Stimulated activated CD4-positive, alpha-beta T cell treated with anti-CD3 and anti-CD28 coated beads, Interleukin-12 subunit alpha, Interleukin-12 subunit beta, amount 100 ng/mL, for 48 hours (primary cell): ENCODE data around the gene NELFE.
"Not testable (repeated sequence)": the region's sequence is repeated elsewhere in the genome, so short reads cannot be mapped to it uniquely, and the experiment has no call there.

Experiments
- DNase-seq, 3 donors: peaks; one replicate each; pipeline ENCODE4 v3.0.0-alpha.2; 2020; ENCODE audit warnings: low read depth in 2 of 3, low spot score in 1 of 3

The NELFE gene

DNA sequence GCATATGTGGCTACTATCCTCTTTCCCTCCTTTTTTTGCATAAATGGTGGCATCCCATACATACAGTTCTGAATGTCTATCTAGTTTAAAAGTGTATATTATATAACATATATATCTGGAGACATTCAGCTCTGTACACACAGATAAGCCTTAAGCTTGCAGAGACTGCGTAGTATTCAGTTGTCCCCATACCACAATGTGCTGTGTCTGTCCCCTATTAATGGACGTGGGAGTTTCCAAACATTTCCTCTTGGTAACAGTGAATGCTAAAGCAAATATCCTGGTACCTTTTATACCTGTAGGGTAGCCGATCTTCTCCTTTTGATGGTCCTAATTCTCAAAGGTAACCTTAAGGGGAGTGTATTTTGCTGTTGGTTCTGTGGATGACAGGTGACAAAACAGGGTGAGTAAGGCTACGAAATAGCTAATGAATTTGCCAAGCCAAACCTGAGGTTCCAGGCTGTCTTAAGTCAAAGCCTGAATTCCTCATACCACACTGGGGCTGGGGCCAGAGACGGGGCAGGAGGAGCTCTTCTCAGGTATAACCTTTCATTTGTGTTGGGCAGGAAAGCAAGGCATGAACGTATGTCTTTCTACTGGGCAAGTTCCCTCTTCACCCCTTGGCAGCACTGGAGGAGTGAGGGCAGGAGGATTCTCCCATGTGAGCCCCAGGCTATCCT is 39.0 kb downstream of the NELFE start:
- DNase-seq: no peak

DNA sequence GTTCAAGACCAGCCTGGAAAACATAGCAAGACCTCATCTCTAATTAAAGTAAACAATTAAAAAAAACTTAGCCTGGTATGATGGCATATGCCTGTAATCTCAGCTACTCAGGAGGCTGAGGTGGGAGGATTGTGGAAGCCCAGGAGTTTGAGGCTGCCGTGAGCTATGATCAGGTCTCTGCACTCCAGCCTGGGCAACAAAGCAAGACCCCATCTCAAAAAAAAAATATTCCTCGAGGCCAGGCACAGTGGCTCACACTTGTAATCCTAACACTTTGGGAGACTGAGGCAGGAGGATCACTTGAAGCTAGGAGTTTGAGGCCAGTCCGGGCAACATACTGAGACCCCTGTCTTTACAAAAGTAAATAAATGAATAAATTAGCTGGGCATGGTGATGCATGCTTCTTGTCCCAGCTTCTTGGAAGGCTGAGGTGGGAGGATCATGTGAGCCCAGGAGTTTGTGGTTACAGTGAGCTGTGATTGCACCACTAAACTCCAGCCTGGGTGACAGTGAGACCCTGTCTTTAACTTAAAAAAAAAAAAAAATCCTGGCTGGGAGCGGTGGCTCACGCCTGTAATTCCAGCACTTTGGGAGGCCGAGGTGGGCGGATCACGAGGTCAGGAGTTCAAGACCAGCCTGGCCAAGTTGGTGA is 40.6 kb downstream of the NELFE start:
- no peak for DNase-seq

DNA sequence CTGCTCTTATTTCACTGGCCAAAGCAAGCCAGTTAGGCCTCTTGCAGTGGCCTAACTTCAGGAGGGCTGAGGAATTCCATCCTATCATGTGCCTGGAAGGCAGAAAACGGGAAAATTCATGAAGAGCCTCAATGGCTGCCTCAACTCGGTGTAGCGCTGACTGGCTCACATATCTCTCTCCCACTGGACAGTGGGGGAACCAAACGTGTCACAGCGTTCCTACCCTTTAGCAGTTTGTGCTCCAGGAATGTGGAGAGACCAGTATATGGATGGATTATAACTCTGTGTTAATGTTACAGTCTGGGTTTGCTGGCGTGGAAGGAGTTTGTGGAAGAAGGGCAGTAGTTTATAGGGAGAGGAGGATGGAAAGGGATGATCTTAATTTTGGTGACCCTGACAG is 43.0 kb downstream of the NELFE start:
- no peak for DNase-seq

DNA sequence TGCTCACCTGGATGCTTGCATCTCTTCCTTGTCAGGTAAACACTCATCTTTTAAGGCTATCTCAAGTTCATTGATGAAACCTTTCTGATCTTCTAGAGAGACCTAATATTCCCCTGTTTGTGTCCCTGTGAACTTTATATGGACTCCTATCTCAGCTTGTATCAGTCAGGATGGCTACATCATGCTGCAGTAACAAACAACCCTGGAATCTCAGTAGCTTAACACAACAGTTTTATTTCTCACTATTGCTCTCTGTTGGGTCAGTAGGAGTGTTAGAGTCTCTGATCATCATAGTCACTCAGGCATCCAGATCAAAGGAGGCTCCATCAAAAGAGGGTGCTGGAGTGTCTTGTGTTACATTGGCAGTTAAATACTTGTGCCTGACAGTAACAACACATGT is 43.4 kb downstream of the NELFE start:
- no peak for DNase-seq

DNA sequence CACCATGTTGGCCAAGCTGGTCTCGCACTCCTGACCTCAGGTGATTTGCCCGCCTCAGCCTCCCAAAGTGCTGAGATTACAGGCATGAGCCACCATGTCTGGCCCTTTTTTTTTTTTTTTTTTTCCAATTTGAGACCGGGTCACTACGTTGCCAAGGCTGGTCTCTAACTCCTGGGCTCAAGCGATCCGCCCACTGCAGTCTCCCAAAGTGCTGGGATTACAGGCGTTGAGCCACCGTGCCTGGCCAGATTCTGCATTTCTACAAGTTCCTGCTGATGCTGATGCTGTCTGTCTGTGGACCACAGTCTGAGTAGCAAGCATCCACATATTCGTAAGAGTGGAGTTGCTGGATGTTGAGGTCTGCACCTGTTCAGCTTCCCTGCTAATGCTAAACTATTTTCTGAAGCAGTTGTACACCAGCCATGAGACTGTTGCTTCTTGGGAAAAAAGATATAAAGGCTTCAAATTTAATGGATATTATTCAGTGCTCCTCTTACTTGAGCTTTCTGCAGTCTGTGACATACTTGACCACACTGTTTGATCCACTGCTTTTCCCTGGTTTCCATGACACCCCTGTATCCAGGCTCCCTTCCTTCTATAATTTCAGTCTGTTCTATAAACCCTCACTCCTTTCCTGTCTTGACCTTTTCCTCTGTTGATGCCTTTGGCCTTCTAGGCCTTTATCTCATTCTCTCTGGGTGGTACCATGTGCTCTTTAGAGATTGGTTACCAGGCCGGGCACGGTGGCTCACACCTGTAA is 46.8 kb downstream of the NELFE start:
- DNase-seq: no peak

DNA sequence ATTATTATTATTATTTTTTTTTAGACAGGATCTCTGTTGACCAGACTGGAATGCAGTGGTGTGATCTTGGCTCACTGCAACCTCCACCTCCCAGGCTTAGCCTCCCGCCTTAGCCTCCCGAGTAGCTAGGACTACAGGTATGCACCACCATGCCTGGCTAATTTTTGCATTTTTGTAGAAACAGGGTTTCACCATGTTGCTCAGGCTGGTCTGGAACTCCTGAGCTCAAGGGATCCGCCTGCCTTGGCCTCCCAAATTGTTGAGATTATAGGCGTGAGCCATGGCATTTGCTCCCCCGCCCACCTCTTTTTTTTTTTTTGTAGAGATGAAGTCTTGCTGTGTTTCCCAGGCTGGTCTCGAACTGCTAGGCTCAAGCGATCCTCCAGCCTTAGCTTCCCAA is 49.5 kb downstream of the NELFE start:
- not testable (repeated sequence) for DNase-seq

DNA sequence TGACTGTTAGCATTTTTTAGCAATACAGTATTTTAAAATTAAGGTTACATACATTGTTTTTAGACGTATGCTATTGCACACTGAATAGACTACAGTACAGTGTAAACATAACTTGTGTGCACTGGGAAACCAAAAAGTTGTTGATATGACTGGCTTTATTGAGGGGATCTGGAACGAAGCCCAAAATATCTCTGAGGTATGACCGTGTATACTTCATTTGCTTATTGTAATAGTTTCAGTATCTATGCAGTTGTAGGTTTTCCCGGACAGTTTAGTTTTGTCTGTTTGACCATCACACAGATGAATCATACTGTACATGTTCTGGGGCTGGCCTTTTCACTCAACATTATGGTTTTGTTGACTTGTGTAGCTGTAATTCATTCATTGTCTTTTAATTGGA is 50.0 kb downstream of the NELFE start:
- no peak for DNase-seq

DNA sequence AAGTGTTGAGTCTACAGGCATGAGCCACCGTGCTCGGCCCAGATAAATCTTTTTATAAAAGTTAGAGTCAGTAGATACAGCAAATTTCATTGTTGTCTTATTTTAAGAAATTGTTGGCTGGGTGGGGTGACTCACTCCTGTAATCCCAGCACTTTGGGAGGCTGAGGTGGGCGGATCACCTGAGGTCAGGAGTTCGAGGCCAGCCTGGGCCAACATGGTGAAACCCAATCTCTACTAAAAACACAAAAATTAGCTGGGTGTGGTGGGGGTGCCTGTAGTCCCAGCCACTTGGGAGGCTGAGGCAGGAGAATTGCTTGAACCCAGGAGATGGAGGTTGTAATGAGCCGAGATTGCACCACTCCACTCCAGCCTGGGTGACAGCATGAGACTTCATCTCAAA is 50.5 kb downstream of the NELFE start:
- not testable (repeated sequence) for DNase-seq

DNA sequence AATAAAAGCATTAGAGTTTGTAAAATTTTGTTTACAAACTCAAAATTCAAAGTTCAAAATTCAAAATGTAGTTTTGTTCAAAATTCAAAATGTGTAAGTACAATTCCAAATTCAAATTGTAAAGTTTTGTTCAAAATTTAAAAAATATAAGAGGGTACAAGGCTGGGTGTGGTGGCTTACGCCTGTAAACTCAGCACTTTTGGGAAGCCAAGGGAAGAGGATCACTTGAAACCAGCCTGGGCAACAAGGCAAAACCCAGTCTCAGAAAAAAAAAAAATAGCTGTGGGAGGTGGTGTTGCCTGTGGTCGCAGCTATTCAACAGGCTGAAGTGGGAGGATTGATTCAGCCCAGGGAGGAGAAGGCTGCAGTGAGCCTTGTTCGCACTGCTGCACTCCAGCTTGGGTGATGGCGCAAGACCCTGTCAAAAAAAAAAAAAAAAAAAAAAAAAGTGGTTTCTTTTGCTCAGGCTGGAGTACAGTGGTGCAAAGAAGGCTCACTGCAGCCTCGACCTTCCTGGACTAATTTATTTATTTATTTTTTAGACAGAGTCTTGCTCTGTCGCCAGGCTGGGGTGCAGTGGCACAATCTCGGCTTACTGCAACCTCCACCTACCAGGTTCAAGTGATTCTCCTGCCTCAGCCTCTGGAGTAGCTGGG is 51.5 kb downstream of the NELFE start:
- DNase-seq: no peak

DNA sequence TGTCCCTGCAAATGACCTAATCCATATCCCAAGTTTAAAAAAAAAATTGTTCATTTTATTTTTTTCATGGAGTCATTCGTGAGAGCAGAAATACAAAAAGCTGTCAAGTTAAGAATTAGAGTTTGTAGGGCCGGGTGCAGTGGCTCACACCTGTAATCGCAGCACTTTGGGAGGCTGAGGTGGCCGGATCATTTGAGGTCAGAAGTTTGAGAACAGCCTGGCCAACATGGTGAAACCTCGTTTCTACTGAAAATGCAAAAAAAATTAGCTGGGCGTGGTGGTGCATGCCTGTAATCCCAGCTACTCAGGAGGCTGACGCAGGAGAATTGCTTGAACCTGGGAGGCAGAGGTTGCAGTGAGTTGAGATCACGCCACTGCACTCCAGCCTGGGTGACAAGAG is 52.0 kb downstream of the NELFE start:
- not testable (repeated sequence) for DNase-seq

DNA sequence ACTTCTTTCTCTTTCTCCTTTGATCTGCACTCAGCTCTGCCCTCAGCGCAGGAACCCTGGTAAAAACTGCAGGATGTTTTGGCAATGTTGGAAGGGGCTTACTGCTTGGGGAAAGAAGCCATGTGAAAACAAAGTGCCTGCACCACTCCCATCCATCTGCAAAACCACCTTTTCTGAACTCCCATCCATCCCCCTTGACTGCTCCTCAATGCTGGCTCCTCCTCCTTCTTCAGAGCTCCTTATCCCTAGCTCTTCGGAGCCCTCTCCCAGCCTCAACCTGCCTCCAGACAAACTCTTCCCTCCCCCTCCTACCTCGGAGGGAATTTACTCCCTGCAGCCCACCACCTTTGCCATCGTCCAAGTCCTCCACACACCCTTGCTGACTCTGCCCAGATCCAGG is 52.6 kb downstream of the NELFE start:
- no peak for DNase-seq

DNA sequence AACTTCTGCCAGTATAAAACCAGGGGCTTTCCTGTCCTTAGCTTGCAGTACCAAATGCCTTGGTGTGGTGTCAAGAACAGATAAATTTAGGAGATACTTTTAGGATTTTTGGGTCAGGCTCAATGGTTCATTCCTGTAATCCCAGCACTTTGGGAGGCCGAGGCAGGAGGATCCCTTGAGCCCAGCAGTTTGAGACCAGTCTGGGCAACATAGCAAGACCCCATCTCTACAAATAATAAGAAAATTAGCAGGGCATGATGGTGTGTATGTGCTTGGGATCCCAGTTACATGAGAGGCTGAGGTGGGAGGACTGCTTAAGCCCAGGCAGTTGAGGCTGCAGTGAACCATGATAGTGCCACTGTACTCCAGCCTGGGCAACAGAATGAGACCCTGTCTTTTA is 53.7 kb downstream of the NELFE start:
- DNase-seq: no peak

DNA sequence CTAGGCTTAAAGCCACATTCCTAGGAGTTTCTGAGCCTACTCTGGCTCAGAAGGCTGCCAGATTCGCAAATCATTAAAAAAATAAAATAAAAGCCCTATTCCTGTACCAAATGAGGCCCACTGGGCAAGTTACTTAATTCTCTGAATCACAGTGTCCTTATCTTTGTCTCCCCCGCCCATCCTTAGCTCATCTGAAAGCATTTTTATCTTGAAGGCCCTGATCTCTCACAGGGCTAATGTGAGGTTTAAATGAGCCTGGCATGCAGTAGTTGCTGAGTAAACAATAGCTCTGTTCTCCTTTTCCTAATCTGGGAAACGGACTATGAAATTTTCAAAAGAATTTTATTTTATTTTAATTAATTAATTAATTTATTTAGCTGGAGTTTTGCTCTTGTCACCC is 54.8 kb downstream of the NELFE start:
- DNase-seq: no peak
